HepG2 (cell line): ENCODE results near the gene NBPF1. TPM values are rescaled to one million over a fixed set of nuclear protein-coding genes. Genes with fewer than 3 reads are reported as not detected.
A peak's percentile ranks its signal among the peaks of the same experiment; 100 is the strongest.

ENCODE experiments used
- BCL6 ChIP-seq: IDR thresholded peaks from 2 replicates; pipeline ENCODE4 v1.6.1; 2016; ENCODE audit warnings: missing genetic modification reagents, missing compliant biosample characterization
- FOXO1 ChIP-seq: sonication (generic); formaldehyde crosslinking; IDR thresholded peaks from 2 replicates; pipeline ENCODE4 v1.4.0; 2020; ENCODE audit warnings: missing genetic modification reagents
- GATAD2A ChIP-seq: IDR thresholded peaks from 2 replicates; pipeline ENCODE4 v1.6.1; 2016
- JUND ChIP-seq: sonication (generic); formaldehyde crosslinking; IDR thresholded peaks from 2 replicates; pipeline ENCODE4 v1.8.0; 2022; ENCODE audit warnings: mild to moderate bottlenecking, missing genetic modification reagents
- KLF12 ChIP-seq: sonication (generic); formaldehyde crosslinking; IDR thresholded peaks from 2 replicates; pipeline ENCODE4 v1.4.0; 2020; ENCODE audit warnings: missing genetic modification reagents, borderline replicate concordance
- NFRKB ChIP-seq: fragments of 450-650 bp; IDR thresholded peaks from 2 replicates; pipeline ENCODE4 v1.6.1; 2017
- PTBP1 ChIP-seq: fragments of 200-400 bp; formaldehyde crosslinking; IDR thresholded peaks from 2 replicates; pipeline ENCODE4 v1.6.1; 2018; ENCODE audit warnings: low read length, low read depth; ENCODE audit not compliant: poor library complexity, severe bottlenecking
- RFXAP ChIP-seq: sonication (generic); formaldehyde crosslinking; IDR thresholded peaks from 2 replicates; pipeline ENCODE4 v1.4.0; 2020; ENCODE audit warnings: missing genetic modification reagents, borderline replicate concordance
- SSRP1 ChIP-seq: IDR thresholded peaks from 2 replicates; pipeline ENCODE4 v1.6.1; 2016; ENCODE audit warnings: control low read depth
- STAT5B ChIP-seq: sonication (generic); formaldehyde crosslinking; IDR thresholded peaks from 2 replicates; pipeline ENCODE4 v1.4.0; 2020; ENCODE audit warnings: missing genetic modification reagents
- YEATS2 ChIP-seq: sonication (generic); formaldehyde crosslinking; IDR thresholded peaks from 2 replicates; pipeline ENCODE4 v1.4.0; 2020; ENCODE audit warnings: missing genetic modification reagents, borderline replicate concordance
- ZKSCAN1 ChIP-seq: fragments of 150-350 bp; IDR thresholded peaks from 2 replicates; pipeline ENCODE4 v1.6.1; 2014; ENCODE audit warnings: low read length
- ZNF510 ChIP-seq: sonication (generic); formaldehyde crosslinking; IDR thresholded peaks from 2 replicates; pipeline ENCODE4 v1.4.0; 2020; ENCODE audit warnings: low read depth, mild to moderate bottlenecking, missing genetic modification reagents
- ZNF546 ChIP-seq: sonication (generic); formaldehyde crosslinking; conservative IDR thresholded peaks from 2 replicates; pipeline ENCODE4 v1.8.1; 2023; ENCODE audit warnings: mild to moderate bottlenecking, missing genetic modification reagents
- ZNF572 ChIP-seq: sonication (generic); formaldehyde crosslinking; IDR thresholded peaks from 2 replicates; pipeline ENCODE4 v1.5.1; 2020; ENCODE audit warnings: mild to moderate bottlenecking, missing genetic modification reagents
- ZNF607 ChIP-seq: sonication (generic); formaldehyde crosslinking; IDR thresholded peaks from 2 replicates; pipeline ENCODE4 v1.5.1; 2020; ENCODE audit warnings: missing genetic modification reagents, mild to moderate bottlenecking, borderline replicate concordance
- ZNF619 ChIP-seq: sonication (generic); formaldehyde crosslinking; IDR thresholded peaks from 2 replicates; pipeline ENCODE4 v1.4.0; 2020; ENCODE audit warnings: mild to moderate bottlenecking, missing genetic modification reagents
- ZNF652 ChIP-seq: IDR thresholded peaks from 2 replicates; pipeline ENCODE4 v1.6.1; 2016; ENCODE audit warnings: low read depth, borderline replicate concordance
- ZNF703 ChIP-seq: sonication (generic); formaldehyde crosslinking; IDR thresholded peaks from 2 replicates; pipeline ENCODE4 v1.5.1; 2020; ENCODE audit warnings: missing genetic modification reagents, mild to moderate bottlenecking, moderate library complexity, borderline replicate concordance
- ZNF839 ChIP-seq: sonication (generic); formaldehyde crosslinking; IDR thresholded peaks from 2 replicates; pipeline ENCODE4 v1.4.0; 2020; ENCODE audit warnings: missing genetic modification reagents, mild to moderate bottlenecking, borderline replicate concordance
- ZNF850 ChIP-seq: sonication (generic); formaldehyde crosslinking; conservative IDR thresholded peaks from 2 replicates; pipeline ENCODE4 v1.9.0; 2021; ENCODE audit warnings: mild to moderate bottlenecking, missing genetic modification reagents
- polyA plus RNA-seq, 8 experiments: library from polyadenylated mRNA; depleted of rRNA in 3 of 8; stranded (reverse) in 7 of 8; unstranded in 1 of 8; fragments of >200 nt; fragmentation: Illumina TruSeq in 4 of 8; extraction: Trizol in 4 of 8; gene quantifications; 2 replicates each; pipeline versions ENCODE4 v1.2.1 to v1.2.3, GENCODE V29; 2011 to 2016; ENCODE audit warnings: low read depth in 4 of 8, missing spikeins in 1 of 8, mixed read lengths in 1 of 8; ENCODE audit not compliant: insufficient read depth in 1 of 8
- total RNA-seq, 5 experiments: library from RNA; depleted of rRNA; stranded (reverse); fragments of >200 nt; fragmentation: Illumina TruSeq; extraction: Trizol; gene quantifications; 2 replicates each; pipeline ENCODE4 v1.2.3, GENCODE V29; 2016; ENCODE audit warnings: low read depth in 1 of 5
- TF ChIP-seq, protein P1 (sequence below): sonication (generic); formaldehyde crosslinking; IDR thresholded peaks from 2 replicates; pipeline ENCODE4 v1.8.1; 2022; ENCODE audit warnings: low read depth, mild to moderate bottlenecking, missing genetic modification reagents
- TF ChIP-seq, protein P2 (sequence below): IDR thresholded peaks from 2 replicates; pipeline ENCODE4 v1.6.1; 2016; ENCODE audit warnings: mild to moderate bottlenecking, missing biosample characterization, missing genetic modification reagents
- TF ChIP-seq, protein P3 (sequence below): IDR thresholded peaks from 2 replicates; pipeline ENCODE4 v1.6.1; 2016; ENCODE audit warnings: missing biosample characterization, missing genetic modification reagents, low read depth

The NBPF1 gene
- total and polyA plus RNA-seq, 2 of the 13 experiments (the other 11 are each of a cell fraction or from before 2014, with no cell fraction given) = 30.3 to 35.6 TPM

DNA sequence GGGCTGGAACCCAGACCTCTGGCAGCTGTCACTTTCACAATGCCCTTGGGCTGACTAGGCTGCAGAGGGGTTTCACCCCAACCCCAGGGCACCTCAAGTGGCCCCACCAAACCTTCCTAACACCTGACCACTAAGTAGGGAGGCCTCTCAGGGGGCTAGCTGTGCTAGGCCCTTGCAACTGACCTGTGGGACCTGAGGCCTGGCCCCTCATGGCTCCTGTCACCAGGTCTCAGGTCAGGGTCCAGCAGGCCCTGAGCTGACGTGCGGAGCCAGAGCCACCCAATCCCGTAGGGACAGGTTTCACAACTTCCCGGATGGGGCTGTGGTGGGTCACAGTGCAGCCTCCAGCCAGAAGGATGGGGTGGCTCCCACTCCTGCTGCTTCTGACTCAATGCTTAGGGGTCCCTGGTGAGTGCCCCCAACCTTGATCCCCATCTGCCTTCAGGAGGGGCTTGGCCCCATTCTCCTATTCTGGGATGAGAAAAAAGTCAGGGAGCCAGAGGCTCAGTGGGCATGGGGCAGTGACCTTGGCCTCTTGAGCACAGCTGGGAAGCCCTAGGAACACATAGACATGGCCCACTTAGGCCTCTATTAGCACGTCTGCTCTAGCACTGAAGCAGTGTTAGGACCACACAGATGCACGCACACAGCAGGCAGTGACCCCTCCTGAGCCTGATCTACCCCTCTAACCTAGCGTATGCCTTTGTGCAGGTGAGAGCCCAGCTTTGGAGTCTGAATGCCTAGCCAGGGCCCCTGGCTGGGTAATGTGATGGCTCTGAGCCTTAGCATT is 32.1 kb upstream of the NBPF1 start (continued):
- TF ChIP-seq, protein P1, sequence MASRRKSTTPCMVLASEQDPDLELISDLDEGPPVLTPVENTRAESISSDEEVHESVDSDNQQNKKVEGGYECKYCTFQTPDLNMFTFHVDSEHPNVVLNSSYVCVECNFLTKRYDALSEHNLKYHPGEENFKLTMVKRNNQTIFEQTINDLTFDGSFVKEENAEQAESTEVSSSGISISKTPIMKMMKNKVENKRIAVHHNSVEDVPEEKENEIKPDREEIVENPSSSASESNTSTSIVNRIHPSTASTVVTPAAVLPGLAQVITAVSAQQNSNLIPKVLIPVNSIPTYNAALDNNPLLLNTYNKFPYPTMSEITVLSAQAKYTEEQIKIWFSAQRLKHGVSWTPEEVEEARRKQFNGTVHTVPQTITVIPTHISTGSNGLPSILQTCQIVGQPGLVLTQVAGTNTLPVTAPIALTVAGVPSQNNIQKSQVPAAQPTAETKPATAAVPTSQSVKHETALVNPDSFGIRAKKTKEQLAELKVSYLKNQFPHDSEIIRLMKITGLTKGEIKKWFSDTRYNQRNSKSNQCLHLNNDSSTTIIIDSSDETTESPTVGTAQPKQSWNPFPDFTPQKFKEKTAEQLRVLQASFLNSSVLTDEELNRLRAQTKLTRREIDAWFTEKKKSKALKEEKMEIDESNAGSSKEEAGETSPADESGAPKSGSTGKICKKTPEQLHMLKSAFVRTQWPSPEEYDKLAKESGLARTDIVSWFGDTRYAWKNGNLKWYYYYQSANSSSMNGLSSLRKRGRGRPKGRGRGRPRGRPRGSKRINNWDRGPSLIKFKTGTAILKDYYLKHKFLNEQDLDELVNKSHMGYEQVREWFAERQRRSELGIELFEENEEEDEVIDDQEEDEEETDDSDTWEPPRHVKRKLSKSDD (CRISPR knock-in tag) = peak; percentile 71
- TF ChIP-seq SSRP1 (CRISPR knock-in tag) = peak; percentile 81; the same call in 1 of the 2 replicates
- TF ChIP-seq RFXAP (CRISPR knock-in tag) = peak; percentile 97
- TF ChIP-seq BCL6 (CRISPR knock-in tag) = peak; percentile 69
- TF ChIP-seq JUND (CRISPR knock-in tag) = peak; percentile 38; the same call in 1 of the 2 replicates
- peak; percentile 74 for TF ChIP-seq PTBP1
- peak; percentile 89; the same call in 1 of the 2 replicates for TF ChIP-seq KLF12 (CRISPR knock-in tag)
- TF ChIP-seq ZNF619 (CRISPR knock-in tag) = 0 out of 2 replicates have a peak, but pooled peaks have one; percentile 13
- peak; percentile 95 for TF ChIP-seq ZNF607 (CRISPR knock-in tag)
- TF ChIP-seq FOXO1 (CRISPR knock-in tag) = peak; percentile 61
- TF ChIP-seq, protein P2, sequence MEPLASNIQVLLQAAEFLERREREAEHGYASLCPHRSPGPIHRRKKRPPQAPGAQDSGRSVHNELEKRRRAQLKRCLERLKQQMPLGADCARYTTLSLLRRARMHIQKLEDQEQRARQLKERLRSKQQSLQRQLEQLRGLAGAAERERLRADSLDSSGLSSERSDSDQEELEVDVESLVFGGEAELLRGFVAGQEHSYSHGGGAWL = peak; percentile 80; the same call in 1 of the 2 replicates
- peak; percentile 90 for TF ChIP-seq ZNF510 (CRISPR knock-in tag)
- peak; percentile 16; the same call in 1 of the 2 replicates for TF ChIP-seq ZNF572 (CRISPR knock-in tag)
- peak; percentile 16 for TF ChIP-seq NFRKB
- TF ChIP-seq ZNF546 (CRISPR knock-in tag) = 0 out of 2 replicates have a peak, but pooled peaks have one; percentile 9
- 0 out of 2 replicates have a peak, but pooled peaks have one; percentile 72 for TF ChIP-seq ZNF839
- peak; percentile 97 for TF ChIP-seq YEATS2
- peak; percentile 96 for TF ChIP-seq GATAD2A (CRISPR knock-in tag)
- peak; percentile 80; the same call in 1 of the 2 replicates for TF ChIP-seq ZNF850 (CRISPR knock-in tag)
- TF ChIP-seq ZKSCAN1 = peak; percentile 40; the same call in 1 of the 2 replicates
- TF ChIP-seq STAT5B (CRISPR knock-in tag) = peak; percentile 93; the same call in 1 of the 2 replicates
- TF ChIP-seq, protein P3, sequence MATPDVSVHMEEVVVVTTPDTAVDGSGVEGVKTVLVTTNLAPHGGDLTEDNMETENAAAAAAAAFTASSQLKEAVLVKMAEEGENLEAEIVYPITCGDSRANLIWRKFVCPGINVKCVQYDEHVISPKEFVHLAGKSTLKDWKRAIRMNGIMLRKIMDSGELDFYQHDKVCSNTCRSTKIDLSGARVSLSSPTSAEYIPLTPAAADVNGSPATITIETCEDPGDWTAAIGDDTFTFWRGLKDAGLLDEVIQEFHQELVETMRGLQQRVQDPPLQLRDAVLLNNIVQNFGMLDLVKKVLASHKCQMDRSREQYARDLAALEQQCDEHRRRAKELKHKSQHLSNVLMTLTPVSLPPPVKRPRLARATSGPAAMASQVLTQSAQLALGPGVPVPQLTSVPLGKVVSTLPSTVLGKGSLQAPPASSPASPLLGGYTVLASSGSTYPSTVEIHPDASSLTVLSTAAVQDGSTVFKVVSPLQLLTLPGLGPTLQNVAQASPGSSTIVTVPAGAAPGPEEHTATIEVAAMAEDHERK = 0 out of 2 replicates have a peak, but pooled peaks have one; percentile 23
- peak; percentile 41; the same call in 1 of the 2 replicates for TF ChIP-seq ZNF652 (CRISPR knock-in tag)
- TF ChIP-seq ZNF703 (CRISPR knock-in tag) = 0 out of 2 replicates have a peak, but pooled peaks have one; percentile 62
